Retinal pigment epithelial cell (primary cell): Measurements from ENCODE around the gene NIFK.

Experiments
- DNase-seq: peaks from one replicate; pipeline ENCODE4 v3.0.0-alpha.2; 2010; ENCODE audit warnings: low read depth
- H3K4me3 ChIP-seq: 2 replicates; pipeline ENCODE4 v1.5.1; 2011; ENCODE audit warnings: mild to moderate bottlenecking, low read length, control low read depth, moderate library complexity
- CTCF ChIP-seq: conservative IDR thresholded peaks from 2 replicates; pipeline ENCODE4 v1.5.1; 2011; ENCODE audit warnings: low read depth, low read length, control low read depth, inconsistent platforms

NIFK gene

GRCh38 chr2:121682396-121683298, 54.0 kb downstream of the NIFK start:
- no peak overlapping the region for H3K4me3 ChIP-seq
- no peak for DNase-seq
- no peak for TF ChIP-seq CTCF

- no peak overlapping the region for H3K4me3 ChIP-seq
- no peak for DNase-seq
- no peak for TF ChIP-seq CTCF
Measured at GRCh38 chr2:121677855-121678254, 58.8 kb downstream of the NIFK start.
